ENCODE measurements around the gene ADCY2. TPM values are rescaled to one million over a fixed set of nuclear protein-coding genes. Genes with fewer than 3 reads are reported as not detected.

ADCY2 gene
- total RNA-seq, 2 donors from 2014 or later: 5.2 to 17.7 TPM

DNA sequence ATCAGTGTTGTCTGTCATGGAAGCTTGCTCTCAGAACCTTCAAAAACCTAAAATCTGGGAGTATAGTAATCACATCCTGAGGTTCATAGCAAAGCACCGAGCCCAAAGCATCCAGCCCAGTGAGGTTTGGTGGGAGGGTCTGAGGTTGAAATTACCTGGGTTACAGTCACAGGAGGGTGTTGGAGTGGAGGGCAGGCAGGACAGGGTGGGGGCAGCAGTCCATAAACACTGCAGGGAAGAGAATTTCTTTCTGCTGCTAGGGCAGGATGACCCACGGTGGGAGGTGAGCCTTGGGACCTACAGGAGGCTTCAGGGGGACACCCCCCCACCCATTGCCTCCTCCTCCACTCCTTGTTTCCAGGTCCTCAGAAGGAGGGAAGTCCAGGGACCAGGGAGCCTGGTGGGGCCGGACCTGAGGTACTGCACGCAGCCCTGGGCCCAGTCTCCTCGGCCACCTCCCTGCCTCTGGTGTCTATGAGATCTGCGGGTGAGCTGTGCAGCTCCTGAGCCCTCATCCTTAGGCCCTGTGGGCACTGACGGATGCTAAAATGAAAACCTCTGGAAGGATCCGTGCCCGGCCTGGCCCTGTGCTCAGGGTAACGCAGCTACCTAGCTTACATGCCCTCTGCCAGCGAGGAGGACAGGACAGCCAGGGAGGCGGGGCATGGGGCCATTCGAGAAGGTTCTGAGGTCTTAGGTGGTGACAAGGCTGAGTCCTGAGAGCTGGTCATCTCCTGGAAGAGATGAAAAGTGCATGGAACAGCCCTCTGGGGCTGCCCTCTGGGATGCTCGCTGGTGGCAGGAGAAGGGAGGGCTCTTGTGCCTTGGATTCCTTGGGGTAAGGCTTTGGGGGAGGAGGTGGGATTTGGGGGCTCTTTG lies 1.8 kb upstream of the ADCY2 start:
- WGBS: 89% methylated on average over 14 of the region's 14 CpGs
- no peak for DNase-seq (ENCODE audit: low spot score)
- no peak overlapping the region for H3K4me3 ChIP-seq
- no peaks in the 10 kb centered on the region for H3K9me3 ChIP-seq
- intact Hi-C loops (cut with DNase I): loop anchor here (2.0 to 5.0 kb wide), 2 partner anchors 317 to 423 kb away; no protein-coding TSS in a partner anchor
- no peaks in the 10 kb centered on the region for H3K4me1 ChIP-seq (replicated peaks)
- no peaks in the 10 kb centered on the region for H3K36me3 ChIP-seq
- TF ChIP-seq POLR2A (IDR thresholded peaks at IDR 0.05) (no peak), POLR2AphosphoS5 (IDR thresholded peaks at IDR 0.05) (no peak)
- TF ChIP-seq, protein P1, sequence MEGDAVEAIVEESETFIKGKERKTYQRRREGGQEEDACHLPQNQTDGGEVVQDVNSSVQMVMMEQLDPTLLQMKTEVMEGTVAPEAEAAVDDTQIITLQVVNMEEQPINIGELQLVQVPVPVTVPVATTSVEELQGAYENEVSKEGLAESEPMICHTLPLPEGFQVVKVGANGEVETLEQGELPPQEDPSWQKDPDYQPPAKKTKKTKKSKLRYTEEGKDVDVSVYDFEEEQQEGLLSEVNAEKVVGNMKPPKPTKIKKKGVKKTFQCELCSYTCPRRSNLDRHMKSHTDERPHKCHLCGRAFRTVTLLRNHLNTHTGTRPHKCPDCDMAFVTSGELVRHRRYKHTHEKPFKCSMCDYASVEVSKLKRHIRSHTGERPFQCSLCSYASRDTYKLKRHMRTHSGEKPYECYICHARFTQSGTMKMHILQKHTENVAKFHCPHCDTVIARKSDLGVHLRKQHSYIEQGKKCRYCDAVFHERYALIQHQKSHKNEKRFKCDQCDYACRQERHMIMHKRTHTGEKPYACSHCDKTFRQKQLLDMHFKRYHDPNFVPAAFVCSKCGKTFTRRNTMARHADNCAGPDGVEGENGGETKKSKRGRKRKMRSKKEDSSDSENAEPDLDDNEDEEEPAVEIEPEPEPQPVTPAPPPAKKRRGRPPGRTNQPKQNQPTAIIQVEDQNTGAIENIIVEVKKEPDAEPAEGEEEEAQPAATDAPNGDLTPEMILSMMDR (IDR thresholded peaks at IDR 0.05): no peak
- H3K27ac ChIP-seq: peak overlapping the region; percentile 42 to 68
- H3K27me3 ChIP-seq (replicated peaks; ENCODE audit: insufficient read depth): no peaks in the 10 kb centered on the region

DNA sequence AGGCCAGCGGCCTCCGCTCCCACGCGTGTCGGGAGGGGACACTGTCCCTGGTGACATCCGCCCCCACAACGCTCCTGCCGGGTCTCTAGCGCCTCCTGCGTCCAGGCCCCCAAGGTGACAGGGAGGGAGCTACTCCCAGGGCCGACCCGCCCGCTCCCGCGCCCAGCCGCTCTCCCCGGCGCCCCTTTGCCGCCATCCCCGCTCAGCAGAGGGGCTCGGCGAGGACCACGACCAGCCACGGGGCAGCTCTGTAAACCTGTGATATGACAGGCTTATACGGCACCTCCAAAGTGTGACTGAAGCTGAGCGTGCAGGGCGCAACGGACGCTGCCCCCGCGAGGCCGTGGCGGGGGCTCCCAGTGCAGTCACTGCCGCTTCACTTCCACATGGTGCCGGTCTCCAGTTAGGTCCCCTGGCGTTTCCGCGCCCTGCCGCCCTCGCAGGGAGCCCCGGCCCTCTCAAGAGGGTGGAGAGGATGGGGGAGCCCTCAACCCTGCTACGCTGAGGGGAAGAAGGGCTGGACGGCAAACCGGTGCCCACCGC lies 978 bp upstream of the ADCY2 start:
- H3K36me3 ChIP-seq: no peaks in the 10 kb centered on the region
- no peaks in the 10 kb centered on the region for H3K9me3 ChIP-seq
- 44% methylated on average over 45 of the region's 45 CpGs for WGBS
- peak overlapping the region; percentile 38 to 48 for H3K4me3 ChIP-seq
- intact Hi-C loops (cut with DNase I): loop anchor here (2.0 to 5.0 kb wide), 5 partner anchors 122 to 472 kb away; partner anchors contain the start of genes FASTKD3 and MTRR
- peak overlapping the region; percentile 68 to 73 for H3K27ac ChIP-seq
- DNase-seq (ENCODE audit: low spot score): no peak
- H3K4me1 ChIP-seq (replicated peaks): no peaks in the 10 kb centered on the region
- no peaks in the 10 kb centered on the region for H3K27me3 ChIP-seq (replicated peaks; ENCODE audit: insufficient read depth)
- no peak for TF ChIP-seq POLR2A (IDR thresholded peaks at IDR 0.05)
- TF ChIP-seq POLR2AphosphoS5 (IDR thresholded peaks at IDR 0.05): no peak
- TF ChIP-seq, protein P1 (IDR thresholded peaks at IDR 0.05): no peak

DNA sequence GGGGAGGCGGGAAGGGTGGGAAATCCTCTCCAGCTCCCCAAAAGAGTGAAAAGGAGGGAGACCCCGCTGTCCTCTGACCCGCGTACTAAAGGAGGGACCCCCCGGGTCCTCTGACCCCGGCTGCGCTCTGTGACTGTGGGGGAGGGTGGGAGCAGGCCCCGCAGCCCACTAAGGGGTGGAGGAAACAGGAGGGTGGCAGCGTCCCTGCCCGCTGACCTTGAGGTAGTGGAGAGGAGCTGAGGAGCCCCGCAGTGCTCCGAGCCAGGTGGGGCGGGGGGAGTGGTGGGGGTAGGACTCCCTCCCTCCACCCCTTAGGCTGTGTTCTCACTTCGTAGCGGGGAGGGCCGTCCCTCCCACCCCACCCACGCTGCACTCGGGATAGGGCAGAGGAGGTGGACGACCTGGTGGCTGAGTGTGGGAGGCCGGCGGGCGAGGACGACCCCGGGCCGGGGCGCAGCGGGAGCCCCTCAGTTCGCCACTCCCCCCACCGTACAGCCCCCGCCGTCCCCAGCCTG lies 449 bp upstream of the ADCY2 start:
- WGBS: 6% methylated on average over 20 of the region's 31 CpGs
- H3K36me3 ChIP-seq: no peaks in the 10 kb centered on the region
- no peaks in the 10 kb centered on the region for H3K4me1 ChIP-seq (replicated peaks)
- DNase-seq (ENCODE audit: low spot score): no peak
- H3K27me3 ChIP-seq (replicated peaks; ENCODE audit: insufficient read depth): no peaks in the 10 kb centered on the region
- TF ChIP-seq, protein P1 (IDR thresholded peaks at IDR 0.05): no peak
- TF ChIP-seq POLR2AphosphoS5 (IDR thresholded peaks at IDR 0.05): no peak
- intact Hi-C loops (cut with DNase I): loop anchor here (2.0 to 5.0 kb wide), 4 partner anchors 122 to 472 kb away; partner anchors contain the start of genes FASTKD3 and MTRR
- H3K9me3 ChIP-seq: no peaks in the 10 kb centered on the region
- peak overlapping the region; percentile 38 to 48 for H3K4me3 ChIP-seq
- H3K27ac ChIP-seq: peak overlapping the region; percentile 68 to 73

DNA sequence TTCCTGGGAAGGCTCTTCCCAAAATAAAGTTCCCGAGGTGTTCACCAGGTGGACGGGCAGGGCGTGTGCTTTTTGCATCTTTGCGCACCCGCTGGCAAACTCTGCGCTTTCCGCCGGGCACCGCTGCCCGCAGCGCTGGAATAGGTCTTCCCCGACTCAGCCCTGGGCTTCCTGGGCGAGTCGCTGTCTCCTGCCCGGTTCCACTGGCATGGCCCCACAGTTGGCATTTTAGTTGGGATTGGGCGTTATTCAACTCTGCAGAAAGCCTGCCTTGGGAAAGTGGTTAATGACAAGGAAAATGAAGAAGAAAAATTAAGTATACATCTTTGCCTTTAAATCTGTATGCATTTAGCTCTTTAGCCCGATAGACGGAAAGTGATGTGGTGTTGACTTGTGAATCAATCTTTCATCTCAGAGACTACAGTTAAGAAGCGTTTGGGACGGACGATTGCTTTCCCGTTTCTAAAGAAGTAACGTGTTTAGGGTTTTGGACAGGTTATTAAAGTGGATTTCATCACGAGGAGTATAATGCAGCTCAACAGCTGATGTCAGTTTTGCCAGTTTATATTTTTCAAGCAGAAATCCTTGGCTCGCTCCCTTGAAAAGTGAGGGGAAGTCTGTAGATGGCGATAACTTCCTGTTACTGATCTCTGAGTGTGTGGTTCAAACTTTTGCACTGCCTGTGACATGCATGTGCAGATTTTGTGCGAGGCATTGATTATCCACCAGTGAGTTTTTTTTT lies 946 bp downstream of the ADCY2 start:
- TF ChIP-seq POLR2A (IDR thresholded peaks at IDR 0.05) (no peak), POLR2AphosphoS5 (IDR thresholded peaks at IDR 0.05) (peak; percentile 40)
- TF ChIP-seq, protein P1 (IDR thresholded peaks at IDR 0.05): peak in 2 of 4 experiments; percentile 15 to 18
- WGBS: 3% methylated on average over 27 of the region's 27 CpGs
- H3K27me3 ChIP-seq (replicated peaks; ENCODE audit: insufficient read depth): no peaks in the 10 kb centered on the region
- DNase-seq (ENCODE audit: low spot score): no peak
- intact Hi-C loops (cut with DNase I): loop anchor here (5.0 kb wide), 3 partner anchors 120 to 470 kb away; partner anchors contain the start of genes FASTKD3 and MTRR
- no peaks in the 10 kb centered on the region for H3K4me1 ChIP-seq (replicated peaks)
- H3K9me3 ChIP-seq: no peaks in the 10 kb centered on the region
- H3K27ac ChIP-seq: peak overlapping the region; percentile 72
- no peaks in the 10 kb centered on the region for H3K36me3 ChIP-seq
- H3K4me3 ChIP-seq: peak overlapping the region; percentile 55 to 61

Data from prostate gland (tissue), 2 donors.